ENCODE measurements around the gene KCNIP1.

KCNIP1 gene

GRCh38 chr5:170769246-170769645, 265.4 kb downstream of the KCNIP1 start:
- Histone ChIP-seq H3K9me3 (ENCODE audit: control insufficient read depth, insufficient read depth, low read depth, low read length) (no peaks in the 10 kb centered on the region), H3K36me3 (ENCODE audit: control insufficient read depth in 2 of 2, insufficient read depth in 1 of 2, low read length in 2 of 2) (no peaks in the 10 kb centered on the region), H3K27ac (ENCODE audit: extremely low read depth, low read depth, low read length) (no peak overlapping the region), H3K4me1 (ENCODE audit: control insufficient read depth, insufficient read depth, low read length) (no peaks in the 10 kb centered on the region), H3K4me3 (ENCODE audit: low read depth, low read length) (no peak overlapping the region)
- POLR2A ChIA-PET, result no interaction called here
- CTCF ChIA-PET, result interaction anchor here (1.4 kb wide), 1 partner anchor 21 kb away, joined by 4 read pairs; no protein-coding TSS in a partner anchor
- TF ChIP-seq ZBTB1 (tag by site-specific recombination; IDR thresholded peaks at IDR 0.05) (no peak), ZNF394 (tag by site-specific recombination; IDR thresholded peaks at IDR 0.05; ENCODE audit: borderline replicate concordance) (no peak), GLIS1 (tag by site-specific recombination; IDR thresholded peaks at IDR 0.05) (no peak), ZSCAN23 (tag by site-specific recombination; IDR thresholded peaks at IDR 0.05) (no peak), ZSCAN16 (tag by site-specific recombination; IDR thresholded peaks at IDR 0.05) (no peak), ZNF626 (tag by site-specific recombination; IDR thresholded peaks at IDR 0.05) (no peak), ZNF433 (tag by site-specific recombination; IDR thresholded peaks at IDR 0.05; ENCODE audit: low read depth) (no peak), SALL2 (tag by site-specific recombination; IDR thresholded peaks at IDR 0.05; ENCODE audit: borderline replicate concordance) (no peak), ZNF169 (tag by site-specific recombination; IDR thresholded peaks at IDR 0.05) (no peak), KLF7 (tag by site-specific recombination; IDR thresholded peaks at IDR 0.05; ENCODE audit: borderline replicate concordance) (no peak), ZNF121 (tag by site-specific recombination; IDR thresholded peaks at IDR 0.05) (no peak), ZSCAN5A (tag by site-specific recombination; IDR thresholded peaks at IDR 0.05) (no peak), ZNF560 (tag by site-specific recombination; IDR thresholded peaks at IDR 0.05; ENCODE audit: borderline replicate concordance) (no peak), ZNF501 (tag by site-specific recombination; IDR thresholded peaks at IDR 0.05) (no peak), KLF9 (tag by site-specific recombination; IDR thresholded peaks at IDR 0.05; ENCODE audit: low read depth) (no peak), ZNF335 (tag by site-specific recombination; conservative IDR thresholded peaks at IDR 0.05) (no peak), ZNF302 (tag by site-specific recombination; IDR thresholded peaks at IDR 0.05; ENCODE audit: low read depth) (no peak)

GRCh38 chr5:170769898-170770416, 266.1 kb downstream of the KCNIP1 start:
- H3K36me3 ChIP-seq (ENCODE audit: control insufficient read depth in 2 of 2, insufficient read depth in 1 of 2, low read length in 2 of 2), result no peaks in the 10 kb centered on the region
- ChIA-PET CTCF (interaction anchor here (1.4 kb wide), 1 partner anchor 21 kb away, joined by 4 read pairs; no protein-coding TSS in a partner anchor), POLR2A (no interaction called here)
- no peaks in the 10 kb centered on the region for H3K4me1 ChIP-seq (ENCODE audit: control insufficient read depth, insufficient read depth, low read length)
- TF ChIP-seq ZNF138 (tag by site-specific recombination; IDR thresholded peaks at IDR 0.05; ENCODE audit: borderline replicate concordance), result no peak
- TF ChIP-seq ZNF16 (tag by site-specific recombination; IDR thresholded peaks at IDR 0.05; ENCODE audit: low read depth), result peak; percentile 64
- no peak overlapping the region for H3K27ac ChIP-seq (ENCODE audit: extremely low read depth, low read depth, low read length)
- H3K4me3 ChIP-seq (ENCODE audit: low read depth, low read length), result no peak overlapping the region
- no peaks in the 10 kb centered on the region for H3K9me3 ChIP-seq (ENCODE audit: control insufficient read depth, insufficient read depth, low read depth, low read length)

- H3K4me1 ChIP-seq (ENCODE audit: control insufficient read depth, insufficient read depth, low read length), result no peaks in the 10 kb centered on the region
- TF ChIP-seq ZSCAN30 (tag by site-specific recombination; IDR thresholded peaks at IDR 0.05) (no peak), ZNF670 (tag by site-specific recombination; IDR thresholded peaks at IDR 0.05; ENCODE audit: low read depth) (no peak), KLF8 (tag by site-specific recombination; IDR thresholded peaks at IDR 0.05) (no peak), ZNF121 (tag by site-specific recombination; IDR thresholded peaks at IDR 0.05) (no peak), TCF7L2 (IDR thresholded peaks at IDR 0.05; ENCODE audit: borderline replicate concordance, low read depth, low read length) (no peak)
- TF ChIP-seq, protein P1, sequence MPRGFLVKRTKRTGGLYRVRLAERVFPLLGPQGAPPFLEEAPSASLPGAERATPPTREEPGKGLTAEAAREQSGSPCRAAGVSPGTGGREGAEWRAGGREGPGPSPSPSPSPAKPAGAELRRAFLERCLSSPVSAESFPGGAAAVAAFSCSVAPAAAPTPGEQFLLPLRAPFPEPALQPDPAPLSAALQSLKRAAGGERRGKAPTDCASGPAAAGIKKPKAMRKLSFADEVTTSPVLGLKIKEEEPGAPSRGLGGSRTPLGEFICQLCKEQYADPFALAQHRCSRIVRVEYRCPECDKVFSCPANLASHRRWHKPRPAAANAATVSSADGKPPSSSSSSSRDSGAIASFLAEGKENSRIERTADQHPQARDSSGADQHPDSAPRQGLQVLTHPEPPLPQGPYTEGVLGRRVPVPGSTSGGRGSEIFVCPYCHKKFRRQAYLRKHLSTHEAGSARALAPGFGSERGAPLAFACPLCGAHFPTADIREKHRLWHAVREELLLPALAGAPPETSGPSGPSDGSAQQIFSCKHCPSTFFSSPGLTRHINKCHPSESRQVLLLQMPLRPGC (tag by site-specific recombination; IDR thresholded peaks at IDR 0.05), result no peak
- TF ChIP-seq, protein P2, sequence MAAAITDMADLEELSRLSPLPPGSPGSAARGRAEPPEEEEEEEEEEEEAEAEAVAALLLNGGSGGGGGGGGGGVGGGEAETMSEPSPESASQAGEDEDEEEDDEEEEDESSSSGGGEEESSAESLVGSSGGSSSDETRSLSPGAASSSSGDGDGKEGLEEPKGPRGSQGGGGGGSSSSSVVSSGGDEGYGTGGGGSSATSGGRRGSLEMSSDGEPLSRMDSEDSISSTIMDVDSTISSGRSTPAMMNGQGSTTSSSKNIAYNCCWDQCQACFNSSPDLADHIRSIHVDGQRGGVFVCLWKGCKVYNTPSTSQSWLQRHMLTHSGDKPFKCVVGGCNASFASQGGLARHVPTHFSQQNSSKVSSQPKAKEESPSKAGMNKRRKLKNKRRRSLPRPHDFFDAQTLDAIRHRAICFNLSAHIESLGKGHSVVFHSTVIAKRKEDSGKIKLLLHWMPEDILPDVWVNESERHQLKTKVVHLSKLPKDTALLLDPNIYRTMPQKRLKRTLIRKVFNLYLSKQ (tag by site-specific recombination; IDR thresholded peaks at IDR 0.05; ENCODE audit: borderline replicate concordance), result no peak
- H3K9me3 ChIP-seq (ENCODE audit: control insufficient read depth, insufficient read depth, low read depth, low read length), result no peaks in the 10 kb centered on the region
- POLR2A ChIA-PET, result no interaction called here
- no peaks in the 10 kb centered on the region for H3K36me3 ChIP-seq (ENCODE audit: control insufficient read depth in 2 of 2, insufficient read depth in 1 of 2, low read length in 2 of 2)
- H3K27ac ChIP-seq (ENCODE audit: extremely low read depth, low read depth, low read length), result no peak overlapping the region
- CTCF ChIA-PET, result interaction anchor here (1.4 kb wide), 3 partner anchors 20 to 27 kb away, joined by 3 to 4 read pairs (median 4); no protein-coding TSS in a partner anchor
- no peak overlapping the region for H3K4me3 ChIP-seq (ENCODE audit: low read depth, low read length)
These were observed 267.7 kb downstream of the KCNIP1 start for GRCh38 chr5:170771496-170771895.

Measured in HEK293 (cell line).